ENCODE measurements around the gene PKP3. TPM values are rescaled to one million over a fixed set of nuclear protein-coding genes. Genes with fewer than 3 reads are reported as not detected.
"Not testable (repeated sequence)": the region's sequence is repeated elsewhere in the genome, so short reads cannot be mapped to it uniquely, and the experiment has no call there.

The PKP3 gene
- total RNA-seq, 4 donors from 2014 or later = 4.6 to 16.2 (median 13.5) TPM

GRCh38 chr11:384511-384910 is 9.5 kb upstream of the PKP3 start:
- Histone ChIP-seq H3K4me3 (no peak overlapping the region), H3K36me3 (peaks cover 0 to 16% (median 0%) of the 10 kb centered on the region in 3 donors), H3K27me3 (no peaks in the 10 kb centered on the region), H3K9me3 (peaks cover 0 to 15% (median 0%) of the 10 kb centered on the region in 4 donors), H3K27ac (no peak overlapping the region), H3K4me1 (no peaks in the 10 kb centered on the region)
- TF ChIP-seq, protein P1, sequence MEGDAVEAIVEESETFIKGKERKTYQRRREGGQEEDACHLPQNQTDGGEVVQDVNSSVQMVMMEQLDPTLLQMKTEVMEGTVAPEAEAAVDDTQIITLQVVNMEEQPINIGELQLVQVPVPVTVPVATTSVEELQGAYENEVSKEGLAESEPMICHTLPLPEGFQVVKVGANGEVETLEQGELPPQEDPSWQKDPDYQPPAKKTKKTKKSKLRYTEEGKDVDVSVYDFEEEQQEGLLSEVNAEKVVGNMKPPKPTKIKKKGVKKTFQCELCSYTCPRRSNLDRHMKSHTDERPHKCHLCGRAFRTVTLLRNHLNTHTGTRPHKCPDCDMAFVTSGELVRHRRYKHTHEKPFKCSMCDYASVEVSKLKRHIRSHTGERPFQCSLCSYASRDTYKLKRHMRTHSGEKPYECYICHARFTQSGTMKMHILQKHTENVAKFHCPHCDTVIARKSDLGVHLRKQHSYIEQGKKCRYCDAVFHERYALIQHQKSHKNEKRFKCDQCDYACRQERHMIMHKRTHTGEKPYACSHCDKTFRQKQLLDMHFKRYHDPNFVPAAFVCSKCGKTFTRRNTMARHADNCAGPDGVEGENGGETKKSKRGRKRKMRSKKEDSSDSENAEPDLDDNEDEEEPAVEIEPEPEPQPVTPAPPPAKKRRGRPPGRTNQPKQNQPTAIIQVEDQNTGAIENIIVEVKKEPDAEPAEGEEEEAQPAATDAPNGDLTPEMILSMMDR (IDR thresholded peaks at IDR 0.05) = no peak
- TF ChIP-seq EP300 (IDR thresholded peaks at IDR 0.05) (no peak), POLR2A (IDR thresholded peaks at IDR 0.05) (no peak)
- 81 to 93% methylated on average over 8 to 13 of the region's 16 CpGs for WGBS, 2 donors
- DNase-seq (ENCODE audit: low spot score in 2 of 2) = no peak

DNA sequence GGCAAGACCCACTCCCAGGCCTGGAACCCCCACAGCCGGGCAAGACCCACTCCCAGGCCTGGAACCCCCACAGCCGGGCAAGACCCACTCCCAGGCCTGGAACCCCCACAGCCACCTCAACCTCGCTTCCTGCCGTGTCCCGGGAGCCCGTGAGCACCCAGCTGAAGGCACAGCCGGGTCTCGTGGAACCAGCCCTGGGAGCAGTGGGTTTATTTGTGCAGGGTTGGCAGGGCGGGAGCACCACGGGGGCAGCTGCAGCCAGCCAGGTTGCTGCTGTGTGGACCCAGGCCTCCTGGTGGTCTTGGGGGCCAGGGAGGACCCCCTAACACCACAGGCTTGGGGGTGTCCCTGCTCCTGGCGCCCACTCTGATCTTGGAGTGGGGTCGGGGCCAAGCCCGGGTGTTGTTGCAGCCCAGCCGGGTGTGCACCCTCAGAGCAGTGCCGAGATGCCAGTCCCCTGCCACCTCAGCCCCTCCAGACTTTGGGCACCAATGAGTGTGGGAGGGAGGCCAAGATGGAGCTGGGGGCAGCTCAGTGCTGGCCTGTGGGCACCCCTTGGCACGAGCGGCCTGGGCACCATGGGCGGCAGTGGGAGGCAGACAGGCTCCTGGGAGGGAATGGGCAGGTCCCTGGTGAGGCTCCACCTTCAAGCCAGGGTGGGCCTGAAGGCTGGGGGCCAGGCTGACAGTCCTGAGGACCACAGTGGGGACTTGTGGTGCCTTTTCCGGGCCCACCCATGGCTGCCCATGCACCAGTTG is 8.2 kb upstream of the PKP3 start:
- H3K27me3 ChIP-seq = no peaks in the 10 kb centered on the region
- H3K4me1 ChIP-seq = no peaks in the 10 kb centered on the region
- H3K27ac ChIP-seq = no peak overlapping the region
- H3K9me3 ChIP-seq = peaks cover 0 to 15% (median 0%) of the 10 kb centered on the region in 4 donors
- no peak overlapping the region for H3K4me3 ChIP-seq
- WGBS, 2 donors = 93 to 100% methylated on average over 1 to 9 of the region's 19 CpGs
- peaks cover 0 to 4% (median 0%) of the 10 kb centered on the region in 3 donors for H3K36me3 ChIP-seq
- no peak for DNase-seq (ENCODE audit: low spot score in 2 of 2)
- no peak for TF ChIP-seq POLR2A (IDR thresholded peaks at IDR 0.05)
- TF ChIP-seq, protein P1 (IDR thresholded peaks at IDR 0.05) = no peak
- no peak for TF ChIP-seq EP300 (IDR thresholded peaks at IDR 0.05)

GRCh38 chr11:386483-386882 is 7.5 kb upstream of the PKP3 start:
- H3K9me3 ChIP-seq = peaks cover 0 to 15% (median 0%) of the 10 kb centered on the region in 4 donors
- WGBS, 2 donors = 92 to 94% methylated on average over 6 of the region's 6 CpGs
- H3K4me3 ChIP-seq = no peak overlapping the region
- H3K27me3 ChIP-seq = peaks cover 0 to 2% of the 10 kb centered on the region in 2 donors
- peaks cover 0 to 4% (median 0%) of the 10 kb centered on the region in 3 donors for H3K36me3 ChIP-seq
- H3K27ac ChIP-seq = no peak overlapping the region
- no peak for TF ChIP-seq POLR2A (IDR thresholded peaks at IDR 0.05)
- H3K4me1 ChIP-seq = no peaks in the 10 kb centered on the region
- DNase-seq (ENCODE audit: low spot score in 2 of 2) = no peak

- Histone ChIP-seq H3K4me1 (no peaks in the 10 kb centered on the region), H3K27me3 (peaks cover 0 to 10% of the 10 kb centered on the region in 2 donors), H3K36me3 (peaks cover 0 to under 1% (median 0%) of the 10 kb centered on the region in 3 donors), H3K9me3 (peaks cover 0 to 15% (median 0%) of the 10 kb centered on the region in 4 donors), H3K27ac (no peak overlapping the region), H3K4me3 (no peak overlapping the region)
- DNase-seq (ENCODE audit: low spot score in 2 of 2) = no peak
- no peak for TF ChIP-seq POLR2A (IDR thresholded peaks at IDR 0.05)
- TF ChIP-seq EP300 (IDR thresholded peaks at IDR 0.05) = no peak
- TF ChIP-seq, protein P1 (IDR thresholded peaks at IDR 0.05) = no peak
- WGBS, 2 donors = 69 to 72% methylated on average over 4 of the region's 4 CpGs
Observed at GRCh38 chr11:387193-387793, 6.7 kb upstream of the PKP3 start.

GRCh38 chr11:389369-389768 is 4.6 kb upstream of the PKP3 start:
- peaks cover 0 to 16% of the 10 kb centered on the region in 2 donors for H3K27me3 ChIP-seq
- not testable (repeated sequence) for H3K27ac ChIP-seq; H3K4me3 ChIP-seq; DNase-seq (ENCODE audit: low spot score in 2 of 2); H3K36me3 ChIP-seq
- peaks cover 0 to 15% (median 0%) of the 10 kb centered on the region in 4 donors for H3K9me3 ChIP-seq
- WGBS, 2 donors = 79 to 87% methylated on average over 11 to 17 of the region's 17 CpGs
- peaks cover 0 to 16% (median 4%) of the 10 kb centered on the region in 4 donors for H3K4me1 ChIP-seq

DNA sequence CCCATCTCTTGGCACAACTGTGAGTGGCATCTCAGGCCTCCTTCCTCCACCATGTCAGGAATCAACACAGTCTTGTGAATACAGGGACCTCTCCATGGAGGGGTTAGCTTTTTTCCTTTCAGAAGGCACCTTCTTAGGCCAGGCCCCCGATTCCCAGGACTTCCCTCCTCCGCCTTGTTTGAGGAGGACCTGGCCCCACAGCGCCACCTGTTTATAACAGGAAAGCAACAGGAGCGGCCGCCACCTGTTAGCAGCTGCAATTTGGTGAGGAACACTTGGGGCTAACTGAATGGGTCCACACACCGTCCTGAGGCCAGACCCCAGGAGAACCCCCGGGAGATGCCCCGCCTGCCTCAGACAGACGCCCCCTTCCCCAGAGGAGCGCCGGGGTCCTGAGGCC is 3.8 kb upstream of the PKP3 start:
- 62 to 81% methylated on average over 5 to 6 of the region's 11 CpGs for WGBS, 2 donors
- H3K9me3 ChIP-seq = peaks cover 0 to 15% (median 0%) of the 10 kb centered on the region in 4 donors

More for the DNA sequence above, 3.8 kb upstream of the PKP3 start:
- Histone ChIP-seq H3K36me3 (no peaks in the 10 kb centered on the region), H3K27ac (no peak overlapping the region), H3K4me3 (no peak overlapping the region), H3K27me3 (peaks cover 0 to 16% of the 10 kb centered on the region in 2 donors), H3K4me1 (peaks cover 0 to 23% (median 4%) of the 10 kb centered on the region in 4 donors)
- no peak for DNase-seq (ENCODE audit: low spot score in 2 of 2)
- TF ChIP-seq POLR2A (IDR thresholded peaks at IDR 0.05) = no peak
- no peak for TF ChIP-seq EP300 (IDR thresholded peaks at IDR 0.05)
- TF ChIP-seq, protein P1 (IDR thresholded peaks at IDR 0.05) = no peak
